ENCODE measurements around the gene INHBB. TPM values are rescaled to one million over a fixed set of nuclear protein-coding genes. Genes with fewer than 3 reads are reported as not detected.

INHBB gene
- 10 to 100 TPM in 3 of 6 experiments, 1 to 10 TPM in 2, under 1 TPM in 1; 0.37 to 15.9 (median 9.6) TPM for total RNA-seq
- long read RNA-seq, partial matches to known transcripts, result 0 of 1 reads
- long read RNA-seq, other reads (novel, unspliced or antisense), result 1 of 1 reads

DNA sequence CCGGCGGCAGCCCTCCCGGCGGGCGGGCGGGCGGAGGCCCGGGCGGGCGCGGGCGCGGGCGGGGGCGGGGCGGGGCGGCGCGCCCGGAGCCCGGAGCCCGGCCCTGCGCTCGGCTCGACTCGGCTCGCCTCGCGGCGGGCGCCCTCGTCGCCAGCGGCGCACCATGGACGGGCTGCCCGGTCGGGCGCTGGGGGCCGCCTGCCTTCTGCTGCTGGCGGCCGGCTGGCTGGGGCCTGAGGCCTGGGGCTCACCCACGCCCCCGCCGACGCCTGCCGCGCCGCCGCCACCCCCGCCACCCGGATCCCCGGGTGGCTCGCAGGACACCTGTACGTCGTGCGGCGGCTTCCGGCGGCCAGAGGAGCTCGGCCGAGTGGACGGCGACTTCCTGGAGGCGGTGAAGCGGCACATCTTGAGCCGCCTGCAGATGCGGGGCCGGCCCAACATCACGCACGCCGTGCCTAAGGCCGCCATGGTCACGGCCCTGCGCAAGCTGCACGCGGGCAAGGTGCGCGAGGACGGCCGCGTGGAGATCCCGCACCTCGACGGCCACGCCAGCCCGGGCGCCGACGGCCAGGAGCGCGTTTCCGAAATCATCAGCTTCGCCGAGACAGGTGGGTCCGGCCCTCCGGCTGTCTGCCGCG, at the start of gene INHBB:
INHBB (plus strand) TSS at position 111 of the 641 bp plus-strand sequence; CDS start at position 164, 53 bp downstream.
- Histone ChIP-seq H3K9me3 (no peaks in the 10 kb centered on the region), H3K27ac (peak within 1 kb of the TSS in 2 of 3 donors; percentile 63 to 88), H3K4me1 (peaks cover 0 to 45% (median 10%) of the 10 kb centered on the region in 4 donors), H3K36me3 (peaks cover 0 to 12% (median 0%) of the 10 kb centered on the region in 4 donors), H3K4me3 (peak within 1 kb of the TSS; percentile 48 to 61 (median 58)), H3K27me3 (no peaks in the 10 kb centered on the region)
- peak in 1 of 3 donors; percentile 44 for DNase-seq
- peak; percentile 5 to 31 (median 18) for ATAC-seq
- intact Hi-C loops (cut with DNase I), result loop anchor here in 1 of 2 donors (10.0 kb wide), 1 partner anchor 159 kb away; no protein-coding TSS in a partner anchor
- whole genome bisulfite sequencing (ENCODE audit: insufficient coverage, low coverage, low lambda C conversion rate, missing lambda C conversion rate), result 0% methylated on average over 2 of the region's 99 CpGs
- TF ChIP-seq, protein P1, sequence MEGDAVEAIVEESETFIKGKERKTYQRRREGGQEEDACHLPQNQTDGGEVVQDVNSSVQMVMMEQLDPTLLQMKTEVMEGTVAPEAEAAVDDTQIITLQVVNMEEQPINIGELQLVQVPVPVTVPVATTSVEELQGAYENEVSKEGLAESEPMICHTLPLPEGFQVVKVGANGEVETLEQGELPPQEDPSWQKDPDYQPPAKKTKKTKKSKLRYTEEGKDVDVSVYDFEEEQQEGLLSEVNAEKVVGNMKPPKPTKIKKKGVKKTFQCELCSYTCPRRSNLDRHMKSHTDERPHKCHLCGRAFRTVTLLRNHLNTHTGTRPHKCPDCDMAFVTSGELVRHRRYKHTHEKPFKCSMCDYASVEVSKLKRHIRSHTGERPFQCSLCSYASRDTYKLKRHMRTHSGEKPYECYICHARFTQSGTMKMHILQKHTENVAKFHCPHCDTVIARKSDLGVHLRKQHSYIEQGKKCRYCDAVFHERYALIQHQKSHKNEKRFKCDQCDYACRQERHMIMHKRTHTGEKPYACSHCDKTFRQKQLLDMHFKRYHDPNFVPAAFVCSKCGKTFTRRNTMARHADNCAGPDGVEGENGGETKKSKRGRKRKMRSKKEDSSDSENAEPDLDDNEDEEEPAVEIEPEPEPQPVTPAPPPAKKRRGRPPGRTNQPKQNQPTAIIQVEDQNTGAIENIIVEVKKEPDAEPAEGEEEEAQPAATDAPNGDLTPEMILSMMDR (IDR thresholded peaks at IDR 0.05), result no peak

GRCh38 chr2:120298173-120298835, 47.6 kb upstream of the INHBB start:
- 86% methylated on average over 5 of the region's 7 CpGs for WGBS (ENCODE audit: insufficient coverage, low coverage, low lambda C conversion rate, missing lambda C conversion rate)
- intact Hi-C loops (cut with DNase I), result no loop called here
- TF ChIP-seq, protein P1 (IDR thresholded peaks at IDR 0.05), result no peak
- no peak for TF ChIP-seq POLR2A (IDR thresholded peaks at IDR 0.05)
- H3K4me1 ChIP-seq, result no peaks in the 10 kb centered on the region
- H3K4me3 ChIP-seq, result no peak overlapping the region
- no peak for ATAC-seq
- no peaks in the 10 kb centered on the region for H3K27me3 ChIP-seq
- peaks cover 0 to 21% (median 0%) of the 10 kb centered on the region in 4 donors for H3K36me3 ChIP-seq
- DNase-seq, result no peak
- H3K9me3 ChIP-seq, result no peaks in the 10 kb centered on the region
- no peak overlapping the region for H3K27ac ChIP-seq

DNA sequence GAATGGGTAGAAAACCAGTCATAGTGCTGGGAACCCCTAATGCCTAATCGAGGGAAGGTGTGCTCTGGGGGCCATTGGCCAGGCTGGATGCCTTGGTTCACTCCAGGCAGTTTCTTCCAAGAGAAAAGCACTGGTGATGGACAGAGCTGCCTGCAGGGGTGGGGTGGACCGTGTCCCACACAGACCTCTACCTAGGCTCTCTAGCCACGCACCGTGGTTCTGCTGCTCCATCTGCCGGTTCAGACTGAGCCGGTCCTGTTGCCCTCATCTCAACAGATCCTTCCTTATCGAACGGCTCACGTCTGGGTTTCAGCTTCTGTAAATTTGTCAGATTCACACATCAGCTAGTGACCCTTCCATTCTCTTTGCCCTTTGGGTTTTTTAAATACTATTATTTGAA, 46.9 kb upstream of the INHBB start:
- no peak overlapping the region for H3K4me3 ChIP-seq
- no peaks in the 10 kb centered on the region for H3K4me1 ChIP-seq
- H3K27ac ChIP-seq, result no peak overlapping the region
- intact Hi-C loops (cut with DNase I), result no loop called here
- 79% methylated on average over 6 of the region's 9 CpGs for WGBS (ENCODE audit: insufficient coverage, low coverage, low lambda C conversion rate, missing lambda C conversion rate)
- ATAC-seq (no peak), DNase-seq (no peak)
- H3K9me3 ChIP-seq, result no peaks in the 10 kb centered on the region
- TF ChIP-seq, protein P1 (IDR thresholded peaks at IDR 0.05), result no peak
- TF ChIP-seq POLR2A (IDR thresholded peaks at IDR 0.05), result no peak
- H3K27me3 ChIP-seq, result no peaks in the 10 kb centered on the region
- H3K36me3 ChIP-seq, result peaks cover 0 to 14% (median 0%) of the 10 kb centered on the region in 4 donors

DNA sequence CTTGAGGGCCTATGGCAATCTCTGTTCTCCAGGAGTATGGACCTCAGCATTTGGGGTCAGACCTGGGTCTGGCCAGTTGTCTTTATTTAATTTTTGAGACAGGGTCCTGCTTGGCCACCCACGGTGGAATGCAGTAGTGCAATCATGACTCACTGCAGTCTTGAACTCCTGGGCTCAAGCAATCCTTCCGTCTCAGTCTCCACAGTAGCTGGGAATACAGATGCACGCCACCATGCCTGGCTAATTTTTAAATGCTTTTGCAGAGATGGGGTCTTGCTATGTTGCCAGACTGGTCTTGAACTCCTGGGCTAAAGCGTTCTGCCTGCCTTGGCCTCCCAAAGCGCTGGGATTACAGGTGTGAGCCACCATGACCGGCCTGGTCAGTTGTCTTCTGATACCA, 46.4 kb upstream of the INHBB start:
- Histone ChIP-seq H3K36me3 (peaks cover 0 to 9% (median 0%) of the 10 kb centered on the region in 4 donors), H3K4me1 (no peaks in the 10 kb centered on the region), H3K9me3 (no peaks in the 10 kb centered on the region), H3K27ac (no peak overlapping the region), H3K4me3 (no peak overlapping the region), H3K27me3 (no peaks in the 10 kb centered on the region)
- TF ChIP-seq POLR2A (IDR thresholded peaks at IDR 0.05), result no peak
- TF ChIP-seq, protein P1 (IDR thresholded peaks at IDR 0.05), result no peak
- ATAC-seq (no peak), DNase-seq (no peak)
- intact Hi-C loops (cut with DNase I), result no loop called here
- 100% methylated on average over 2 of the region's 6 CpGs for WGBS (ENCODE audit: insufficient coverage, low coverage, low lambda C conversion rate, missing lambda C conversion rate)

All from right lobe of liver (tissue), 6 donors.